Peyer's patch (tissue), 4 donors: Measurements from ENCODE around the gene EFNB2. TPM values are rescaled to one million over a fixed set of nuclear protein-coding genes. Genes with fewer than 3 reads are reported as not detected.

Source experiments
- DNase-seq, 3 donors: peaks; one replicate each; pipeline ENCODE4 v3.0.0-alpha.2; 2017 to 2019
- H3K27ac ChIP-seq, 4 donors: fragments of 200-600 bp; sonication (generic); one replicate each; pipeline ENCODE4 v1.5.1; 2016 to 2019
- H3K27me3 ChIP-seq, 2 donors: fragments of 200-600 bp; sonication (generic); one replicate each; pipeline ENCODE4 v1.5.1; 2019
- H3K36me3 ChIP-seq, 3 donors: fragments of 200-600 bp; sonication (generic); one replicate each; pipeline ENCODE4 v1.5.1; 2016 to 2019
- H3K4me1 ChIP-seq, 4 donors: fragments of 200-600 bp; sonication (generic); one replicate each; pipeline ENCODE4 v1.5.1; 2016 to 2019
- H3K4me3 ChIP-seq, 4 donors: fragments of 200-600 bp; sonication (generic); 1 replicate in 3 of 4; 2 replicates in 1 of 4; pipeline ENCODE4 v1.5.1; 2016 to 2019; ENCODE audit warnings: mild to moderate bottlenecking in 1 of 4
- H3K9me3 ChIP-seq, 4 donors: fragments of 200-600 bp; sonication (generic); one replicate each; pipeline ENCODE4 v1.5.1; 2016 to 2019; ENCODE audit warnings: mild to moderate bottlenecking in 1 of 4
- POLR2A ChIP-seq, 2 donors: fragments of 450-650 bp; IDR thresholded peaks; one replicate each; pipeline ENCODE4 v1.5.1; 2017; ENCODE audit warnings: antibody characterized with exemption in 2 of 2, mild to moderate bottlenecking in 2 of 2, moderate library complexity in 2 of 2
- total RNA-seq, 4 donors: library from RNA; depleted of rRNA; stranded (reverse); fragments of >200 nt; gene quantifications; one replicate each; pipeline ENCODE4 v1.1.0, GENCODE V29; 2016
- TF ChIP-seq, protein P1 (sequence below), 6 experiments: fragments of 450-650 bp in 4 of 6; fragments of 200-600 bp in 2 of 6; sonication (generic) in 1 of 6; IDR thresholded peaks; one replicate each; pipeline ENCODE4 v1.5.1; 2017 to 2019; ENCODE audit warnings: antibody characterized with exemption in 6 of 6, mild to moderate bottlenecking in 3 of 6, moderate library complexity in 1 of 6

The EFNB2 gene
- total RNA-seq, 4 donors from 2014 or later: 5.8 to 38.9 (median 30.2) TPM

DNA sequence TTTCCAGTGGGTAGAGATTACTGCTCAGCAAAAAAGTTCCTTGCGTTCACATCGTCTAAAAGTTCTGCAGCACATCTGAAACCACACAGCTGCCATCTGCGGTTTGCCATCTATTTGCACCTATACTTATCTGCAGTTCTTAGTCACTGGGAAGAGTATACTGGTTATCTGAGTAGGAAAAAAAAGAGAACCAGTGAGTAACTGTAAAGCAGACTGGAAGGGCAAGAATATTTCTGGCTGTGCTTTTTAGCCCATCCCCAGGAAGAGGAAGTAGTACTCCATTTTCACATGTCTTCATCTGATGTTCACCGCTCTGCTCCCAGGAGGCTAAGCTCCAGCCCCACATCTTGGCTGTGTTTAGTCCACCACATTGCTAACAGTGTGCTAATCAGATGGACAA lies 35.6 kb downstream of the EFNB2 start:
- Histone ChIP-seq H3K4me1 (peaks cover 0 to 10% (median 0%) of the 10 kb centered on the region in 4 donors), H3K9me3 (no peaks in the 10 kb centered on the region), H3K27me3 (no peaks in the 10 kb centered on the region), H3K4me3 (no peak overlapping the region), H3K36me3 (peaks cover 0 to 5% (median 0%) of the 10 kb centered on the region in 3 donors), H3K27ac (no peak overlapping the region)
- DNase-seq: no peak
- TF ChIP-seq POLR2A (IDR thresholded peaks at IDR 0.05): no peak
- TF ChIP-seq, protein P1, sequence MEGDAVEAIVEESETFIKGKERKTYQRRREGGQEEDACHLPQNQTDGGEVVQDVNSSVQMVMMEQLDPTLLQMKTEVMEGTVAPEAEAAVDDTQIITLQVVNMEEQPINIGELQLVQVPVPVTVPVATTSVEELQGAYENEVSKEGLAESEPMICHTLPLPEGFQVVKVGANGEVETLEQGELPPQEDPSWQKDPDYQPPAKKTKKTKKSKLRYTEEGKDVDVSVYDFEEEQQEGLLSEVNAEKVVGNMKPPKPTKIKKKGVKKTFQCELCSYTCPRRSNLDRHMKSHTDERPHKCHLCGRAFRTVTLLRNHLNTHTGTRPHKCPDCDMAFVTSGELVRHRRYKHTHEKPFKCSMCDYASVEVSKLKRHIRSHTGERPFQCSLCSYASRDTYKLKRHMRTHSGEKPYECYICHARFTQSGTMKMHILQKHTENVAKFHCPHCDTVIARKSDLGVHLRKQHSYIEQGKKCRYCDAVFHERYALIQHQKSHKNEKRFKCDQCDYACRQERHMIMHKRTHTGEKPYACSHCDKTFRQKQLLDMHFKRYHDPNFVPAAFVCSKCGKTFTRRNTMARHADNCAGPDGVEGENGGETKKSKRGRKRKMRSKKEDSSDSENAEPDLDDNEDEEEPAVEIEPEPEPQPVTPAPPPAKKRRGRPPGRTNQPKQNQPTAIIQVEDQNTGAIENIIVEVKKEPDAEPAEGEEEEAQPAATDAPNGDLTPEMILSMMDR (IDR thresholded peaks at IDR 0.05): no peak

DNA sequence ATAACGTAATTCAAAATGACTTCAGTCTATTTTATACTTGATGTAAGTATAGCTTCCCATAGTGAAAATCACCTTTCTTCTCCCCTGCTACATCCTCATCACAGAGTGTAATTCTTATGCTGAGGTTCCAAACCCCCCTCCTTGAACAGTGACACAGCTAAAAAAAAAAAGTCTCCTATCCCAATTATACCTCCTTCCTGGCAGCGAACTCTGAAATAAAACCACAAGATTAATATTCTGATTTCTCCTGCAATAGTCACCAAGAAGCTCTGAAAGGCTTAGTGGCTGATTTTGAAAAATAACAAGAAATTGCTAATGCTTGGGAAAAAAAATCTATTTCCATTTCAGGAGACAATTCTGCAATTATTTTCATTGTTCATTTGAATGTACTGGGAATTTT lies 36.3 kb downstream of the EFNB2 start:
- no peaks in the 10 kb centered on the region for H3K9me3 ChIP-seq

DNA sequence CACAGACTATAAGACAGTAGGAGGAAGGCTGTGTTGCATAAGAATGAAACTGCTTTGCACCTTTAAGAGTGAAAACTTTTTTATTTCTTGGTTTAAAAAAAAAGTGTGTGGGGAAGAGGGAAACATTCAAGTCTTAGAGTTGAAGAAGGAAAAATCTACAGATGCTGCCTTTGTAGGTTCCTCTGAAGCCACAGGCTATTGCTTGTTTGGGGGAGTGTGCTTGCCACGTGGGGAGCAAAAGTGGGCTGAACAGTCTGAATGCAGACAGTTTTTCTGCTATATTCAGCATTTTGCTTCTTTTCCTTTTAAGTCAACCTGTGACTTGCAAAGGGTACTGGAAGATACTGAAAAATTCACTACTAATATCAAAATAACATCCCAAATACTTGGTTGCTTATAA lies 36.9 kb downstream of the EFNB2 start:
- H3K4me1 ChIP-seq: peaks cover 0 to 10% (median 1%) of the 10 kb centered on the region in 4 donors
- H3K27ac ChIP-seq: peak overlapping the region in 1 of 4 donors; percentile 8

More for the DNA sequence above, 36.3 kb downstream of the EFNB2 start:
- H3K4me1 ChIP-seq: peaks cover 0 to 10% (median 0%) of the 10 kb centered on the region in 4 donors
- DNase-seq: no peak
- H3K36me3 ChIP-seq: peaks cover 0 to 10% (median 2%) of the 10 kb centered on the region in 3 donors
- no peaks in the 10 kb centered on the region for H3K27me3 ChIP-seq
- H3K4me3 ChIP-seq: no peak overlapping the region
- H3K27ac ChIP-seq: no peak overlapping the region
- no peak for TF ChIP-seq POLR2A (IDR thresholded peaks at IDR 0.05)
- TF ChIP-seq, protein P1 (IDR thresholded peaks at IDR 0.05): no peak

DNA sequence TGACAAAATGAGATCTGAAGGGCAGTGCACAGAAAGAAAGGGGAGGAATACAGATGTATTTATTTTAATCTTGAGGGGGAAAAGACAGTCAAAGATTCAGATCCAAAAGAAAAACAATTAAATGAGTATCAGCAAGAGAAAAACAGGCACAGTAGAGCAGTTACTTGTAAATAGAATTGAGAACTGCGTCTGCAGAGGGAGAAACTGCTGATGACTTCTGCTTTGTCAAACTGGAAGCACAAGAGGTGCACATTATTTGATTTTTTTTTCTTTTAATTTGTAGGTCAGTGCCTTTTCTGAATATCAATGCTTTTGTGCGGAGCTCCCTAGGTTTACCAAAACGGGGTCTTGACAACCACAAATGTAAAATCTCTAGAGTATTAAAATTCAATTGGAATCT lies 37.3 kb downstream of the EFNB2 start:
- Histone ChIP-seq H3K36me3 (peaks cover 0 to 19% (median 4%) of the 10 kb centered on the region in 3 donors), H3K4me1 (peaks cover 0 to 10% (median 2%) of the 10 kb centered on the region in 4 donors), H3K9me3 (no peaks in the 10 kb centered on the region), H3K4me3 (no peak overlapping the region), H3K27me3 (no peaks in the 10 kb centered on the region), H3K27ac (peak overlapping the region in 1 of 4 donors; percentile 8)
- DNase-seq: no peak
- TF ChIP-seq, protein P1 (IDR thresholded peaks at IDR 0.05): no peak
- TF ChIP-seq POLR2A (IDR thresholded peaks at IDR 0.05): no peak

More for the DNA sequence above, 36.9 kb downstream of the EFNB2 start:
- no peaks in the 10 kb centered on the region for H3K9me3 ChIP-seq
- no peak overlapping the region for H3K4me3 ChIP-seq
- DNase-seq: no peak
- H3K27me3 ChIP-seq: no peaks in the 10 kb centered on the region
- TF ChIP-seq POLR2A (IDR thresholded peaks at IDR 0.05): no peak
- TF ChIP-seq, protein P1 (IDR thresholded peaks at IDR 0.05): no peak
- H3K36me3 ChIP-seq: peaks cover 0 to 15% (median 4%) of the 10 kb centered on the region in 3 donors

DNA sequence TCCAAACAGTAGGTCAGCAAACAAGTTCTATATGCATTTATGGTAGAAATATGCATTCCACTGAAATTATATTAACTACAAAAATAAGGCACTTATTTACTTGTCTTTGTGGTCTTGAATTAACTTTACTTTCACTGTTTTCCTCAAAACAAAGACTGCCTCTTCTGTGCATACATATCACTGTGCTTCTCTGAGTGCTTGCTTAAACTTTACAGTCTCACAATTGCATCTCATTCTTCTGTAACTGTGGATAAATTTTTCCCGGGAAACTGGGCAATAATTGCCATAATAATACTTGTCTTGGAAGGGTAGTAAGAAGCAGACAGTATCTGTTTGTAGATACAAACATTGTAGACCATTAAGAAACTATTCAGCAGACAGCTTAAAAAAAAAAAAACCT lies 38.4 kb downstream of the EFNB2 start:
- Histone ChIP-seq H3K36me3 (peaks cover 0 to 30% (median 4%) of the 10 kb centered on the region in 3 donors), H3K9me3 (no peaks in the 10 kb centered on the region), H3K4me1 (peaks cover 0 to 10% (median 2%) of the 10 kb centered on the region in 4 donors), H3K27me3 (no peaks in the 10 kb centered on the region), H3K4me3 (no peak overlapping the region), H3K27ac (peak overlapping the region in 2 of 4 donors; percentile 10 to 34)
- no peak for DNase-seq
- TF ChIP-seq, protein P1 (IDR thresholded peaks at IDR 0.05): no peak
- TF ChIP-seq POLR2A (IDR thresholded peaks at IDR 0.05): no peak
